Left colon (tissue), 2 donors: ENCODE measurements around the gene ZNF559. TPM values are rescaled to one million over a fixed set of nuclear protein-coding genes. Genes with fewer than 3 reads are reported as not detected.

ENCODE experiments used
- ATAC-seq: fragments of 200-7000 bp; cut with Tn5 transposase; one replicate; pipeline ENCODE4 v1.9.1; 2020; ENCODE audit warnings: mild to moderate bottlenecking, moderate library complexity
- DNase-seq, 2 donors: peaks; one replicate each; pipeline ENCODE4 v3.0.0-alpha.2; 2020
- intact Hi-C, 2 donors: fragments of 100-400 bp; cut with DNase I in 1 of 2; cut with micrococcal nuclease in 1 of 2; formaldehyde crosslinking; loops; one replicate each; pipeline versions ENCODE4 v1.11.2 to v1.14.0; 2022; cut with DNase I, micrococcal nuclease
- total RNA-seq, 2 donors: library from RNA; stranded (reverse); fragmentation: NEBNext Ultra II Directional; extraction: Animal tissue kit (Norgen Biotek cat#: 25700); gene quantifications; one replicate each; pipeline ENCODE4 v1.2.1, GENCODE V29; 2021
- donor health status: DM: no; HTN: no; CAD: no.
- donor health status: DM: yes; HTN: yes; CAD: no.

Gene ZNF559
- total RNA-seq, 2 donors from 2014 or later, result 3.6 to 7.8 TPM

DNA sequence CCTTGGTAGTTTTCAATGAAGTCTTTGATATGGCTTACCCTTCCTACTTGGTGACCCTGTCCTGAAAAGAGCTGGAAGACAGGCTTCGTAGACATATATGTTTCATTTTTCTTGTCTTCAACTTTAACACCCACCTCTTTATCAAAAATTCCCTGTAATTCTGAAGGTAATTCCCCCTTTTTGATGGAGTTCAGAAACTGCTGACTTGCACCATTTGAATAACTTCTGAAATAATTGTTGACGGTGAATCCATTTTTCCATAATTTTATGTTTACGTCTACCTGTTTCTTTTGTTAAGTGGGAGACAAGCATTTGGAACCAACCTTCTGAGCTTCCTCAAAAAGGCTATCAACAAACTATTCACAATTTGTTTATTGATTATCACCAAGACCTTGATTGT, 24.3 kb downstream of the ZNF559 start:
- ATAC-seq, result no peak
- DNase-seq, result no peak
- intact Hi-C loops, result no loop called here

DNA sequence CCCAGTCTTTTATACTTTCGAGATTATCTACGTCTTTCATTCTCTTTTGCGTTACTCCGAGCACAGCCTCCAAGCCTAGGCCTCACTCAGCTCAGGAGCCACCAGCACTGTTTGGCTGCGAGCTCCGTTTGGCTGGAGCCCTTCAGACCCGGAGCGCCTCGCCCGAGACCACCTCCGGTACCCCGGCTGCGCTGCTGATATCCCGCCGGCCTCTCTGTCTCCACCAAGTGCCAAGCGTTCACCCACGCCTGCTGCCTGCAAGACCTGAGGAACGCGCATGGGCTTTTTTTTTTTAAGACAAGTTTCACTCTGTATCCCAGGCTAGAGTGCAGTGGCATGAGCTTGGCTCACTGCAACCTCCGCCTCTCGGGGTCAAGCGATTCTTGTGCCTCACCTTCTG, 24.7 kb downstream of the ZNF559 start:
- ATAC-seq, result no peak
- intact Hi-C loops, result no loop called here
- no peak for DNase-seq

DNA sequence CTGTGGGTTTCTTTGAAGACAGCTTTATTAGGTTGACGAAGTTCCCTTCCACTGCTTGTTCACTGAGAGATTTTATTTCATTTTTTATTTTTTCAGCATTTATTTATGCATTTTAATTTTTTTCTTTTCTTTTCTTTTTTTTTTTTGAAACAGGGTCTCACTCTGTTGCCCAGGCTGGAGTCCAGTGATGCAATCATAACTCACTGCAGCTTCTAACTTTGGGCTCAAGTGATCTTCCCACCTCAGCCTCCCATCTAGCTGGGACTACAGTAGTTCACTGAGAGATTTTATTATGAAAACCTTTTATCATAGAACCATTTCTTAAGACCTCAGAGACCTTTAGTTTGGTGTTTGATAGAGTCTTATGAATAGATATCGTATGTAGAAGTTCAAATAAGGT, 28.5 kb downstream of the ZNF559 start:
- ATAC-seq (no peak), DNase-seq (no peak)
- intact Hi-C loops, result no loop called here

DNA sequence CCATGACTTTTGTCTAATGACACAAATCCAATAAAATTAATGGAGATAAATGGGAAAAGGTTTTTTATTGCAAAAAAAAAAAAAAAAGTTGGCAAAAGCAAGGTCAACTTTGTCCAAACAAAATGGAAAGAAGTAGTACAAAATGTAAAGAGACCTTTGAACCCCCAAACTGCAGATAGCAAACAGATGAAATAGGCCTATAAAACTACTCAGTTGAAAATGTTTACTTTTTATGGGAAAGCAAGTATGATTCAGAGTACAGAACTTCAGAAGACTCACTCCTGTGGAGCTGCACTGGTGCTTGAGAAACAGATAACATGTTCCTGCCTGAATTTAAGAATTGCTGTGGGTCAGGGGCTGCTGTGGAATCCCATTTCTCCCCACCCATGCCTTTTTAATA, 29.0 kb downstream of the ZNF559 start:
- DNase-seq (no peak), ATAC-seq (peak; percentile 43)
- intact Hi-C loops, result no loop called here

DNA sequence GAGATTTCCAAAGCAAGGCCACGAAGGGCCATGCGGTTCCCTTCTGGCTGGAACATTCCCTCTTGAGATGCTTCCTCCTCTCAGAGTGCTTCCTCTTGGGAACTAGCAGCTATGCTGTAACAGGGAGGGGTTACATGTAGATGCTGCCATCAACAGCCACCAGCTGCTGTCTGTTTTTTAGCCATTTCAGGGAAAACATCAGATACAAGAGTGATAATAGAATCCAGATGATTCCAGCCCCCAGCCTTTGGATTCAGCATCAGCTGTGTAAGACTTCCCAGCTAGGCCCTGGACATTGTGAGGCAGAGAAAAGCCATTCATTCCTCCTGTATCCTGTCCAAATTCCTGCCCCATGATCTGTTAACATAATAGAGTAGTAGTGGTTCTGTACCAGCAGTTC, 30.7 kb downstream of the ZNF559 start:
- intact Hi-C loops, result no loop called here
- ATAC-seq (no peak), DNase-seq (no peak)

DNA sequence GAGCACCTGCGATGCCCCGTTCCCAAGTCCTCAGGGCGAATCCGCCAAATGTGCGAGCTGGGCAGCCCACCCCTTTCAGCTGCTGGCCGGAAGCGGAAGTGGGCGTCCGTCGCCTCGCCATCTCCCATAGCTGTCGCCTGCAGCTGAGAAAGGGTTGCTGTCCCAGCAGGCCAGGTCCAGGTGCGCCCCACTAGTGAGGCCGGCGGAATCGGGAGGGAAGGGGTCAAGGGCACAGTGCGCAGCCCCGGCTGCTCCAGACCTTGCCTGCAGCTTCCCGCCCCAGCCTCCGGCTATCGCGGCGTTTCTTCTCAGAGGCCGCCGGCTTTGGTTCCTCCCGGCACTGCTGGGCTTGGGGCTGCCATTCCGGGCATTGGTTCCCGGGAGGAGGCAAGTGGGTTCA, 38.9 kb downstream of the ZNF559 start, which contains the start of gene ZNF177:
Gene ZNF177, plus strand, starts transcription at position 109 of the 400 bp plus-strand sequence. CDS start 15,299 bp downstream, outside the sequence.
- ATAC-seq, result no peak
- intact Hi-C loops, result no loop called here
- DNase-seq, result no peak

DNA sequence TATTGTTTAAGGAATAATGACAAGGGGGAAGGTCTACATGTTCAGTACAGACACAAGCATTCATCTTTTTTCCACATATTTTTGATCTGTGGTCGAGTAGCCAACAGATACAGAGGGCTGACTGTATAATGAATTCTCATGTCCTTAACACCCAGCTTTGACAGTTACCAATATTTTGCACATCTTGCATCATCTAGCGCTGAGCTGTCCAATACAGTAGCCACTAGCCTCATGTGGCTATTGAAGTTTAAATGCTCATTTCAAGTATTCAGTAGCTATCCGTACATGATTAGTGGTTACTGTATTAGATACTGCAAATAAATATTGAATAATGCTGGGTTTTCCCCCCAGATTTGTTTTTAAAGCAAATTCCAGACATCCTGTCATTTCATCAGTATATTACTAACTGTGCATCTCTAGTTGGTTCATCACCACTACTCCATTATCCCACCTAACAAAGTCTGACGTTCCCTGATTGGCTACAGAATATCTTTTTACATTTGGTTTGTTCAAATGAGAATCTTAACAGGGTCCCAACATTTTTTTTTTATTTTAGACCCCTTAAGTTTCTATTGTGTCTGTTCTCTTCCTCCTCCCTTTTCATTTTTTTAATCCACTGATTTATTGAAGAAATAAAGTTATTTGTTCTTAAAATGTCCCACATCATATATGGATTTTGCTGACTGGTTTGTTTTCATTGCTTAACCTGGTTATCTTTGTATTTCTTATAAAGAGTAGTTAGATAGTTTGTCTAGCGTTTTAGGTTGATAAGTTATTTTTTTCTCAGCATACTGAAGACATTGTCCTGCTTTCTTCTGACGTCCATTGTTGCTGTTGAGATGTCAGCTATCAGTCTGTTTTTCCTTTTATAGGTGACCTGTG, 47.0 kb downstream of the ZNF559 start:
- no peak for ATAC-seq
- DNase-seq, result no peak
- intact Hi-C loops, result no loop called here

DNA sequence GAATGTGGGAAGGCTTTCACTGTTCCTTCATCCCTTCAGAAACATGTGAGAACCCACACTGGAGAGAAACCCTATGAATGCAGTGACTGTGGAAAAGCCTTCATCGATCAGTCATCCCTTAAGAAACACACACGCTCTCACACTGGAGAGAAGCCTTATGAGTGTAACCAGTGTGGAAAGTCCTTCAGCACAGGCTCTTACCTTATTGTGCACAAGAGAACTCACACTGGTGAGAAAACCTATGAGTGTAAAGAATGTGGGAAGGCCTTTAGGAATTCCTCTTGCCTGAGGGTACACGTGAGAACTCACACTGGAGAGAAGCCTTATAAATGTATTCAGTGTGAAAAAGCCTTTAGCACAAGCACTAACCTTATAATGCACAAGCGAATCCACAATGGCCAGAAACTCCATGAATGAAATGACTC, 57.4 kb downstream of the ZNF559 start:
- no peak for DNase-seq
- ATAC-seq, result no peak
- intact Hi-C loops, result no loop called here

Other genes starting within 250 kb of the ZNF559 start
- not detected for gene OR1M1, start 237.1 kb upstream of the ZNF559 start, total RNA-seq
- gene OR7G2, start 216.7 kb upstream of the ZNF559 start, total RNA-seq, result not detected
- gene OR7G1, start 208.4 kb upstream of the ZNF559 start, total RNA-seq, result not detected
- gene OR7G3, start 197.2 kb upstream of the ZNF559 start, total RNA-seq, result not detected
- gene ZNF317, start 183.8 kb upstream of the ZNF559 start, total RNA-seq, result 10 to 100 TPM; 24.8 to 32.3 TPM
- not detected for gene OR7D2, start 145.2 kb upstream of the ZNF559 start, total RNA-seq
- not detected for gene OR7D4, start 104.6 kb upstream of the ZNF559 start, total RNA-seq
- not detected for gene OR7E24, start 73.2 kb upstream of the ZNF559 start, total RNA-seq
- 1 to 10 TPM; 3.8 to 4.3 TPM for gene ZNF699, start 14.3 kb upstream of the ZNF559 start, total RNA-seq
- gene ZNF177, start 38.8 kb downstream of the ZNF559 start, total RNA-seq, result under 1 TPM; 0.53 to 0.82 TPM
- 10 to 100 TPM; 16.7 to 21.4 TPM for gene ZNF266, start 111.4 kb downstream of the ZNF559 start, total RNA-seq
- not detected for gene ZNF560, start 174.4 kb downstream of the ZNF559 start, total RNA-seq
- gene ZNF426, start 214.5 kb downstream of the ZNF559 start, total RNA-seq, result 10 to 100 TPM; 10.2 to 10.3 TPM